ENCODE results near the gene SERPINE2.

Gene SERPINE2

DNA sequence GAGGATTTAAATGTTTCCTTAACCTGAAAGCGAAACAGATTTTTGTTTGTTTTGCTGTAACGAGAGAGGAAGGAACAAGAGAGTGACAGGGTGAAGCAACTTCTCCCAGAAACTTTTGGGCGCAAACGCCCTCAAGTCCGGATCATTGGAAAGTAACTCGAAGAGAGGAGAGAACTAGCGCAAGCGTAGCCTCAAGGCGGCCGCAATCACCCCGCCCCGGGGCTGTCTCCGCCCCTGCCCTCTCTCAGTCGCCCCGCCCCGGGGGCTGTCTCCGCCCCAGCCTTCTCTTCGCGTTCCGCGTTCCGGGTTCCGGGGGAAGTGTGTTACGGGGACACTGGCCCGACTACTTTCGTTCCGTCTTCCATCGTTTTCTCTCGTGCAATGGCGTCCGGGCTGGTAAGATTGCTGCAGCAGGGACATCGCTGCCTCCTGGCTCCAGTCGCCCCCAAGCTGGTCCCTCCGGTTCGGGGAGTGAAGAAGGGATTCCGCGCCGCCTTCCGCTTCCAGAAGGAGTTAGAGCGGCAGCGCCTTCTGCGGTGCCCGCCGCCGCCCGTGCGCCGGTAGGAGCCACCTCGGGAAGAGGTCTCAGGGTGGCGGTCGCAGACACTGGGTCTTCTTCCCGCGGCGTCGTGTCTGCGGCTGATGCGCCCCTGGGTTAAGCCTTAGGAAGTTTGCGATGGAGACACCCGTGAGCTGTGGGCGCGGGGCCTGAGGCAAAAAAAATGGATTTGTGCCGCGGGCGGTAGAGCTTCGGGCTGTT, 81.8 kb downstream of the SERPINE2 start, which contains the start of gene MRPL44:
MRPL44 (plus strand) TSS at position 372 of the 760 bp plus-strand sequence; CDS start at position 382, 10 bp downstream.
- no peak within 1 kb of the TSS for H3K27ac ChIP-seq (replicated peaks; ENCODE audit: low read length)
- H3K27me3 ChIP-seq (ENCODE audit: control insufficient read depth in 3 of 3, insufficient read depth in 3 of 3, low read depth in 1 of 3, low read length in 3 of 3), result no peaks in the 10 kb centered on the region
- no peak within 1 kb of the TSS for H3K4ac ChIP-seq (ENCODE audit: low read length)
- H2BK5ac ChIP-seq (ENCODE audit: low read length), result peak within 1 kb of the TSS; percentile 75
- H2BK120ac ChIP-seq (ENCODE audit: low read depth, low read length), result no peak within 1 kb of the TSS
- peak within 1 kb of the TSS; percentile 59 for H3K4me2 ChIP-seq (ENCODE audit: insufficient read depth, low read length, poor library complexity, severe bottlenecking)
- H4K8ac ChIP-seq (ENCODE audit: low read depth, low read length), result no peak within 1 kb of the TSS
- H3K4me3 ChIP-seq (ENCODE audit: low read length in 2 of 2), result peak within 1 kb of the TSS; percentile 70 to 87
- peaks cover 10 to 35% of the 10 kb centered on the region in 2 donors for H3K36me3 ChIP-seq (replicated peaks in 1 of 2; ENCODE audit: control insufficient read depth in 2 of 2, insufficient read depth in 2 of 2, low read length in 2 of 2)
- H4K91ac ChIP-seq (ENCODE audit: low read depth, low read length, poor library complexity), result no peak within 1 kb of the TSS
- H2BK12ac ChIP-seq (ENCODE audit: low read length), result no peak within 1 kb of the TSS
- no peak within 1 kb of the TSS for H2BK15ac ChIP-seq (ENCODE audit: low read length)
- no CpG with 5 or more reads among the region's 65 CpGs for WGBS, 2 donors (ENCODE audit: extremely low coverage in 2 of 2, insufficient read length in 2 of 2, insufficient replicate concordance in 1 of 2)
- H3K4me1 ChIP-seq (ENCODE audit: control insufficient read depth in 2 of 2, insufficient read depth in 1 of 2, low read depth in 1 of 2, low read length in 2 of 2), result peaks cover 10 to 18% of the 10 kb centered on the region in 2 donors
- DNase-seq (ENCODE audit: low spot score), result peak; percentile 92
- H3K79me1 ChIP-seq (ENCODE audit: low read depth, low read length), result no peaks in the 10 kb centered on the region
- H3K23ac ChIP-seq (ENCODE audit: low read depth, low read length, poor library complexity), result peak within 1 kb of the TSS; percentile 78
- peak within 1 kb of the TSS; percentile 89 for H3K9ac ChIP-seq (ENCODE audit: low read depth, low read length, poor library complexity)
- peak within 1 kb of the TSS; percentile 95 for H3K18ac ChIP-seq (ENCODE audit: low read length)
- peak within 1 kb of the TSS; percentile 39 for H3K14ac ChIP-seq (ENCODE audit: low read length)
- no peaks in the 10 kb centered on the region for H3K9me3 ChIP-seq (replicated peaks in 1 of 2; ENCODE audit: control insufficient read depth in 2 of 2, insufficient read depth in 1 of 2, low read depth in 1 of 2, low read length in 2 of 2)
- H2AFZ ChIP-seq (ENCODE audit: low read length), result peak within 1 kb of the TSS; percentile 95
- H2AK5ac ChIP-seq (ENCODE audit: low read depth, low read length), result no peak within 1 kb of the TSS

GRCh38 chr2:223956300-223956699, 82.8 kb downstream of the SERPINE2 start:
- DNase-seq (ENCODE audit: low spot score), result no peak
- Histone ChIP-seq H2BK120ac (ENCODE audit: low read depth, low read length) (no peak overlapping the region), H3K14ac (ENCODE audit: low read length) (no peak overlapping the region), H4K91ac (ENCODE audit: low read depth, low read length, poor library complexity) (no peak overlapping the region), H3K27me3 (ENCODE audit: control insufficient read depth in 3 of 3, insufficient read depth in 3 of 3, low read depth in 1 of 3, low read length in 3 of 3) (no peaks in the 10 kb centered on the region), H3K4ac (ENCODE audit: low read length) (no peak overlapping the region), H3K9ac (ENCODE audit: low read depth, low read length, poor library complexity) (no peak overlapping the region), H2BK5ac (ENCODE audit: low read length) (no peak overlapping the region), H3K23ac (ENCODE audit: low read depth, low read length, poor library complexity) (no peak overlapping the region), H3K18ac (ENCODE audit: low read length) (no peak overlapping the region), H3K9me3 (replicated peaks in 1 of 2; ENCODE audit: control insufficient read depth in 2 of 2, insufficient read depth in 1 of 2, low read depth in 1 of 2, low read length in 2 of 2) (no peaks in the 10 kb centered on the region), H2AFZ (ENCODE audit: low read length) (peak overlapping the region; percentile 95), H2BK15ac (ENCODE audit: low read length) (no peak overlapping the region), H4K8ac (ENCODE audit: low read depth, low read length) (no peak overlapping the region), H3K79me1 (ENCODE audit: low read depth, low read length) (no peaks in the 10 kb centered on the region), H3K4me3 (ENCODE audit: low read length in 2 of 2) (no peak overlapping the region), H3K27ac (replicated peaks; ENCODE audit: low read length) (no peak overlapping the region), H3K4me1 (ENCODE audit: control insufficient read depth in 2 of 2, insufficient read depth in 1 of 2, low read depth in 1 of 2, low read length in 2 of 2) (peaks cover 14 to 23% of the 10 kb centered on the region in 2 donors), H3K4me2 (ENCODE audit: insufficient read depth, low read length, poor library complexity, severe bottlenecking) (no peak overlapping the region), H3K36me3 (replicated peaks in 1 of 2; ENCODE audit: control insufficient read depth in 2 of 2, insufficient read depth in 2 of 2, low read length in 2 of 2) (peaks cover 8 to 25% of the 10 kb centered on the region in 2 donors), H2BK12ac (ENCODE audit: low read length) (no peak overlapping the region), H2AK5ac (ENCODE audit: low read depth, low read length) (no peak overlapping the region)
- WGBS, 2 donors (ENCODE audit: extremely low coverage in 2 of 2, insufficient read length in 2 of 2, insufficient replicate concordance in 1 of 2), result no CpG with 5 or more reads among the region's 4 CpGs

- no CpG with 5 or more reads among the region's 3 CpGs for WGBS, 2 donors (ENCODE audit: extremely low coverage in 2 of 2, insufficient read length in 2 of 2, insufficient replicate concordance in 1 of 2)
- H3K4ac ChIP-seq (ENCODE audit: low read length), result no peak overlapping the region
- no peak overlapping the region for H2BK15ac ChIP-seq (ENCODE audit: low read length)
- no peaks in the 10 kb centered on the region for H3K9me3 ChIP-seq (replicated peaks in 1 of 2; ENCODE audit: control insufficient read depth in 2 of 2, insufficient read depth in 1 of 2, low read depth in 1 of 2, low read length in 2 of 2)
- H2AFZ ChIP-seq (ENCODE audit: low read length), result peak overlapping the region; percentile 34
- H3K36me3 ChIP-seq (replicated peaks in 1 of 2; ENCODE audit: control insufficient read depth in 2 of 2, insufficient read depth in 2 of 2, low read length in 2 of 2), result peaks cover 0 to 6% of the 10 kb centered on the region in 2 donors
- no peak overlapping the region for H2BK5ac ChIP-seq (ENCODE audit: low read length)
- H3K79me1 ChIP-seq (ENCODE audit: low read depth, low read length), result no peaks in the 10 kb centered on the region
- no peak overlapping the region for H3K14ac ChIP-seq (ENCODE audit: low read length)
- DNase-seq (ENCODE audit: low spot score), result no peak
- peak overlapping the region; percentile 28 for H3K27ac ChIP-seq (replicated peaks; ENCODE audit: low read length)
- no peak overlapping the region for H4K91ac ChIP-seq (ENCODE audit: low read depth, low read length, poor library complexity)
- H3K27me3 ChIP-seq (ENCODE audit: control insufficient read depth in 3 of 3, insufficient read depth in 3 of 3, low read depth in 1 of 3, low read length in 3 of 3), result no peaks in the 10 kb centered on the region
- H3K23ac ChIP-seq (ENCODE audit: low read depth, low read length, poor library complexity), result no peak overlapping the region
- H3K4me3 ChIP-seq (ENCODE audit: low read length in 2 of 2), result no peak overlapping the region
- no peak overlapping the region for H2BK120ac ChIP-seq (ENCODE audit: low read depth, low read length)
- no peak overlapping the region for H2BK12ac ChIP-seq (ENCODE audit: low read length)
- peaks cover 13 to 23% of the 10 kb centered on the region in 2 donors for H3K4me1 ChIP-seq (ENCODE audit: control insufficient read depth in 2 of 2, insufficient read depth in 1 of 2, low read depth in 1 of 2, low read length in 2 of 2)
- H3K9ac ChIP-seq (ENCODE audit: low read depth, low read length, poor library complexity), result no peak overlapping the region
- no peak overlapping the region for H4K8ac ChIP-seq (ENCODE audit: low read depth, low read length)
- no peak overlapping the region for H3K4me2 ChIP-seq (ENCODE audit: insufficient read depth, low read length, poor library complexity, severe bottlenecking)
- H3K18ac ChIP-seq (ENCODE audit: low read length), result no peak overlapping the region
- no peak overlapping the region for H2AK5ac ChIP-seq (ENCODE audit: low read depth, low read length)
Observed at GRCh38 chr2:223954401-223954800, 84.7 kb downstream of the SERPINE2 start.

- Histone ChIP-seq H3K14ac (ENCODE audit: low read length) (no peak overlapping the region), H2BK12ac (ENCODE audit: low read length) (no peak overlapping the region), H3K4me2 (ENCODE audit: insufficient read depth, low read length, poor library complexity, severe bottlenecking) (no peak overlapping the region), H2BK15ac (ENCODE audit: low read length) (no peak overlapping the region), H3K36me3 (replicated peaks in 1 of 2; ENCODE audit: control insufficient read depth in 2 of 2, insufficient read depth in 2 of 2, low read length in 2 of 2) (no peaks in the 10 kb centered on the region), H3K18ac (ENCODE audit: low read length) (no peak overlapping the region), H3K4me1 (ENCODE audit: control insufficient read depth in 2 of 2, insufficient read depth in 1 of 2, low read depth in 1 of 2, low read length in 2 of 2) (peaks cover 14 to 18% of the 10 kb centered on the region in 2 donors), H3K79me1 (ENCODE audit: low read depth, low read length) (no peaks in the 10 kb centered on the region), H3K9me3 (replicated peaks in 1 of 2; ENCODE audit: control insufficient read depth in 2 of 2, insufficient read depth in 1 of 2, low read depth in 1 of 2, low read length in 2 of 2) (no peaks in the 10 kb centered on the region), H4K91ac (ENCODE audit: low read depth, low read length, poor library complexity) (no peak overlapping the region), H2AK5ac (ENCODE audit: low read depth, low read length) (no peak overlapping the region), H3K4ac (ENCODE audit: low read length) (no peak overlapping the region), H3K23ac (ENCODE audit: low read depth, low read length, poor library complexity) (no peak overlapping the region), H3K4me3 (ENCODE audit: low read length in 2 of 2) (no peak overlapping the region), H4K8ac (ENCODE audit: low read depth, low read length) (no peak overlapping the region), H3K9ac (ENCODE audit: low read depth, low read length, poor library complexity) (no peak overlapping the region), H3K27me3 (ENCODE audit: control insufficient read depth in 3 of 3, insufficient read depth in 3 of 3, low read depth in 1 of 3, low read length in 3 of 3) (no peaks in the 10 kb centered on the region), H2BK120ac (ENCODE audit: low read depth, low read length) (no peak overlapping the region), H2BK5ac (ENCODE audit: low read length) (no peak overlapping the region), H3K27ac (replicated peaks; ENCODE audit: low read length) (peak overlapping the region; percentile 66), H2AFZ (ENCODE audit: low read length) (peak overlapping the region; percentile 66)
- DNase-seq (ENCODE audit: low spot score), result peak; percentile 45
- no CpG with 5 or more reads among the region's 6 CpGs for WGBS, 2 donors (ENCODE audit: extremely low coverage in 2 of 2, insufficient read length in 2 of 2, insufficient replicate concordance in 1 of 2)
Observed at GRCh38 chr2:223952280-223952968, 86.7 kb downstream of the SERPINE2 start.
